Pancreas (tissue), 10 donors: ENCODE data around the gene GALNT7. TPM values are rescaled to one million over a fixed set of nuclear protein-coding genes. Genes with fewer than 3 reads are reported as not detected.

ENCODE experiments used
- ATAC-seq, 4 donors: fragments of 200-7000 bp; cut with Tn5 transposase; one replicate each; pipeline versions ENCODE4 v1.8.0 to v1.9.1; 2020; ENCODE audit warnings: mild to moderate bottlenecking in 4 of 4, moderate library complexity in 4 of 4
- DNase-seq, 6 donors: peaks; one replicate each; pipeline ENCODE4 v3.0.0-alpha.2; 2020
- FAIRE-seq: peaks from 2 replicates; lab custom pipeline; 2012; peaks lifted over from hg19 to GRCh38; lab: Jason Lieb, UNC
- H3K27ac ChIP-seq, 4 donors: fragments of 200-600 bp; sonication (generic); 1 replicate in 3 of 4; 2 replicates in 1 of 4; pipeline versions ENCODE4 v1.5.0 to v1.8.0; 2020
- H3K27me3 ChIP-seq, 4 donors: fragments of 200-600 bp; one replicate each; pipeline ENCODE4 v1.8.0; 2021
- H3K36me3 ChIP-seq, 3 donors: fragments of 200-600 bp; sonication (generic) in 1 of 3; one replicate each; pipeline versions ENCODE4 v1.5.0 to v1.8.0; 2020 to 2021
- H3K4me1 ChIP-seq, 3 donors: fragments of 200-600 bp; one replicate each; pipeline ENCODE4 v1.8.0; 2021
- H3K4me3 ChIP-seq, 4 donors: fragments of 200-600 bp; sonication (generic) in 2 of 4; one replicate each; pipeline versions ENCODE4 v1.5.0 to v1.8.0; 2020 to 2021
- H3K9me3 ChIP-seq, 4 donors: fragments of 200-600 bp; one replicate each; pipeline ENCODE4 v1.8.0; 2021
- WGBS, 2 donors: extraction: QIAGEN DNeasy Blood & Tissue Kit; methylation state at CpG; one replicate each; pipeline ENCODE4 v1.1.7; 2013; 5-methylcytosine and 5-hydroxymethylcytosine counted together
- intact Hi-C, 3 donors: fragments of 100-400 bp; cut with DNase I; formaldehyde crosslinking; loops; one replicate each; pipeline versions ENCODE4 v1.11.1 to v1.14.2; 2022
- polyA plus RNA-seq, 2 donors: library from polyadenylated mRNA; stranded (reverse); fragments of 200-250 nt; gene quantifications; one replicate each; pipeline ENCODE4 v1.2.3, GENCODE V29; 2013
- total RNA-seq, 6 donors: library from RNA; stranded (reverse); fragmentation: NEBNext Ultra II Directional in 4 of 6; extraction: Animal tissue kit (Norgen Biotek cat#: 25700) in 4 of 6; gene quantifications; one replicate each; pipeline versions ENCODE4 v1.2.1 to v1.2.4, GENCODE V29; 2021 to 2023
- TF ChIP-seq, protein P1 (sequence below), 4 donors: fragments of 200-600 bp; sonication (generic) in 3 of 4; IDR thresholded peaks; one replicate each; pipeline versions ENCODE4 v1.5.0 to v1.8.0; 2021; ENCODE audit warnings: antibody characterized with exemption in 4 of 4
- donor health status: healthy with polysubstance abuse.
- donor health status: DM: no; HTN: no; CAD: no; lungs with moderate emphysema.
- donor health status: DM: no; HTN: no; CAD: no.
- donor health status: control.
- donor health status: control.
- donor health status: Bipolar disorder and iron deficiency.
- donor health status: DM: yes; HTN: yes; CAD: no.
- donor health status: DM: no; HTN: no; CAD: no.
- donor health status: DM: no; HTN: no; CAD: no.
- donor health status: DM: yes; HTN: yes; CAD: no.

The GALNT7 gene
- total and polyA plus RNA-seq, 8 donors, result 5.7 to 31.2 (median 23.0) TPM

DNA sequence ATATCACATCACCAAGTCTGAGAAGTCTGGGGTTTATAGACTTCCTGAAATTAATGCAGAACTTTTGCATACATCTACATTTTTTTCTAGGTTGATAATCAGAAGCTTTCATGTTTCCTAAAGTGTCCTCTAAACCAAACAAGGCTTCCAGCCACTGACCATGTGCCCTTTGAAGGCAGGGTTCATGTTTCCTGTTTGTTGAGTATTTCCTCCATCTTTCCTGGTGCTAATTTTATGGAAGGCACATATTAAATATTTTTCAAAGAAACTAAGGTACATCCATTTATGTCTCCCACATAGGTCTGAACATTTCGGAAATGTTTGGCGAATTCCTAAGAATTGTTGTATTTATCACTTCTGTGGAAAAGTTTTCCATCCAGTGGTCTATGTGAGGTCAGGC lies 5.6 kb downstream of the GALNT7 start:
- Histone ChIP-seq H3K27me3 (no peaks in the 10 kb centered on the region), H3K9me3 (no peaks in the 10 kb centered on the region), H3K4me3 (no peak overlapping the region), H3K36me3 (no peaks in the 10 kb centered on the region), H3K27ac (no peak overlapping the region), H3K4me1 (peaks cover 4 to 40% (median 11%) of the 10 kb centered on the region in 3 donors)
- DNase-seq (no peak), ATAC-seq (no peak), FAIRE-seq (no peak)
- 95 to 99% methylated on average over 2 of the region's 2 CpGs for WGBS, 2 donors
- TF ChIP-seq, protein P1, sequence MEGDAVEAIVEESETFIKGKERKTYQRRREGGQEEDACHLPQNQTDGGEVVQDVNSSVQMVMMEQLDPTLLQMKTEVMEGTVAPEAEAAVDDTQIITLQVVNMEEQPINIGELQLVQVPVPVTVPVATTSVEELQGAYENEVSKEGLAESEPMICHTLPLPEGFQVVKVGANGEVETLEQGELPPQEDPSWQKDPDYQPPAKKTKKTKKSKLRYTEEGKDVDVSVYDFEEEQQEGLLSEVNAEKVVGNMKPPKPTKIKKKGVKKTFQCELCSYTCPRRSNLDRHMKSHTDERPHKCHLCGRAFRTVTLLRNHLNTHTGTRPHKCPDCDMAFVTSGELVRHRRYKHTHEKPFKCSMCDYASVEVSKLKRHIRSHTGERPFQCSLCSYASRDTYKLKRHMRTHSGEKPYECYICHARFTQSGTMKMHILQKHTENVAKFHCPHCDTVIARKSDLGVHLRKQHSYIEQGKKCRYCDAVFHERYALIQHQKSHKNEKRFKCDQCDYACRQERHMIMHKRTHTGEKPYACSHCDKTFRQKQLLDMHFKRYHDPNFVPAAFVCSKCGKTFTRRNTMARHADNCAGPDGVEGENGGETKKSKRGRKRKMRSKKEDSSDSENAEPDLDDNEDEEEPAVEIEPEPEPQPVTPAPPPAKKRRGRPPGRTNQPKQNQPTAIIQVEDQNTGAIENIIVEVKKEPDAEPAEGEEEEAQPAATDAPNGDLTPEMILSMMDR (IDR thresholded peaks at IDR 0.05), result no peak
- intact Hi-C loops, result no loop called here

DNA sequence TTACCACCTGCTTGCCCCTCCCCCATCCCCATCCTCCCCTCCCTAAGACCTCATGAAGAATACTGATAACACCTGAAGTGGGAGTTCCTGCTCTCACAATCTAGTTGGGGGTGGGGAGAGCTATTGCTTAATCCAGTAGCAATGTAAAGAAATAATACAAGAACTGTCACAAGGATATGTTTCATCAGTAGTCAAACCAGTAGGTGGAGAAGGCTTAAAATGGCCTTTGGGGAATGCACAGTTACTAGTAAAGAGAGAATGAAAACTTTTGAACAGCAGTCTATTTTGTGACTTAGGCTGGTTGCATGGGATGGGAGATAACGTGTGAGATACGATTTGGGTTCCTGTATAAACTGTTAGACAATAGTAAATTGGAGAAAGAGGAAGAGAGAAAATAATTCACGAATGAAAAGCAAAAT lies 6.0 kb downstream of the GALNT7 start:
- intact Hi-C loops, result no loop called here
- H3K27me3 ChIP-seq, result no peaks in the 10 kb centered on the region
- ATAC-seq (peak in 1 of 4 donors; percentile 8), DNase-seq (no peak), FAIRE-seq (no peak)
- WGBS, 2 donors, result 56% methylated on average over 3 of the region's 3 CpGs
- no peaks in the 10 kb centered on the region for H3K36me3 ChIP-seq
- no peak overlapping the region for H3K27ac ChIP-seq
- no peaks in the 10 kb centered on the region for H3K9me3 ChIP-seq
- peaks cover 7 to 45% (median 16%) of the 10 kb centered on the region in 3 donors for H3K4me1 ChIP-seq
- H3K4me3 ChIP-seq, result no peak overlapping the region
- TF ChIP-seq, protein P1 (IDR thresholded peaks at IDR 0.05), result no peak

DNA sequence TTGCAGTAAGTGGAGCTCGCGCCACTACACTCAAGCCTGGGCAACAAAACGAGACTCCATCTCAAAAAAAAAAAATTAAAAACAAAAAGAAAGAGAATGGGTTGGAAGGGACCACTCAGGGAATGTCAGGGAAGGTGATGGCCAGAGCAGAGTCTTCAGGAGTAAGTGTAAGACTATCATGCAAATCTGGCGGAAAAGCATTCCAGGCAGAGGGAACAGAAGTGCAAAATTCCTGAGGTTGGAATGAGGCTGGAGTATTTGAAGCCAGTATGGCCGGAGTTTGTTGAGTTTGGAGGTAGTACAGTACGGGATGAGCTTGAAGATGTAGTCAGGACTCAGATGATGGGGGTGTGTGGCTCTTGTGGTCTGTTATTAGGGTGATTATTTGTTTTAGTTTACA lies 7.4 kb downstream of the GALNT7 start:
- Histone ChIP-seq H3K27me3 (no peaks in the 10 kb centered on the region), H3K4me3 (no peak overlapping the region), H3K27ac (no peak overlapping the region), H3K36me3 (no peaks in the 10 kb centered on the region), H3K9me3 (no peaks in the 10 kb centered on the region), H3K4me1 (peaks cover 10 to 44% (median 28%) of the 10 kb centered on the region in 3 donors)
- intact Hi-C loops, result no loop called here
- DNase-seq (no peak), FAIRE-seq (no peak), ATAC-seq (no peak)
- 95% methylated on average over 6 of the region's 6 CpGs for WGBS, 2 donors
- TF ChIP-seq, protein P1 (IDR thresholded peaks at IDR 0.05), result no peak

DNA sequence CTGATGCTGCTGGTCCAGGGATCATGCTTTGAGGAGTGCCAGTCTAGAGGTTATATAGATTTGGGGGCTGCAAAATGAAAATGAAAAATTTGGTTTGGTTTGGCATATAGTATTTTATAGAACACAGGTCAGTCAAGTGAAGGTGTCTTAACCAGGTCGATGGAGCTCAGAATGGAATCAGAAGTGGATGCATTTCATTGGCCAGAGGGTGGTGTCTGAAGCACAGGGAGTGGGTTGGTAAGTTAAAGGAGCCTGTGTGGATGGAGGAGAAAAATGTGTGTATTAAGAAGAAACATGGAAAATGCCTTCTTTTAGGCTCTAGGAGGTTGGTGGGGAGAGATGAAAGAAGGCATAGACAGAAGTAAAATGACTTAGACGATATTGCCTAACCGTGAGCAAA lies 8.6 kb downstream of the GALNT7 start:
- no peaks in the 10 kb centered on the region for H3K36me3 ChIP-seq
- TF ChIP-seq, protein P1 (IDR thresholded peaks at IDR 0.05), result no peak
- peaks cover 19 to 42% (median 40%) of the 10 kb centered on the region in 3 donors for H3K4me1 ChIP-seq
- no peak overlapping the region for H3K4me3 ChIP-seq
- no peak overlapping the region for H3K27ac ChIP-seq
- ATAC-seq (peak in 1 of 4 donors; percentile 25), DNase-seq (no peak), FAIRE-seq (no peak)
- H3K9me3 ChIP-seq, result no peaks in the 10 kb centered on the region
- intact Hi-C loops, result no loop called here
- 36 to 40% methylated on average over 3 of the region's 3 CpGs for WGBS, 2 donors
- no peaks in the 10 kb centered on the region for H3K27me3 ChIP-seq

DNA sequence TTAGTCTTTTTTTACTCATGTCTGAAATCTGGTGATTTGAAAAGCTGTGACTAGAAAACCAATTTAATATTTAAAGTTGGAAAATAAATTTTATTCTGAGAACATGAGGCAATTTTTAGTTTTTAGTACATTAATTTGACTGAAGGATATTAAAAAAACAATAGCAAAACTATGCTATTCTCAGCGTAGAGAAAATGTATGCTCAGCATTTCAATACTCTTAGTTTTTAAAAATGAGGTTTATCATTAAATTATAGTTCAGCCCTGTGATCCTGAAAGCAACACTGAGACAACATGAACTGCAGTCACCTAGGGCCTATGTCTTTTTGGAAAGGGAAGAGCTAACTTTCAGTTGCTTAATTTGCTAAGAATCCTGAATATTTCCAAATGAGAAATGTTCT lies 9.5 kb downstream of the GALNT7 start:
- H3K4me3 ChIP-seq, result no peak overlapping the region
- no peaks in the 10 kb centered on the region for H3K9me3 ChIP-seq
- FAIRE-seq (no peak), ATAC-seq (no peak), DNase-seq (no peak)
- H3K27me3 ChIP-seq, result no peaks in the 10 kb centered on the region
- peaks cover 19 to 42% (median 41%) of the 10 kb centered on the region in 3 donors for H3K4me1 ChIP-seq
- whole genome bisulfite sequencing, 2 donors, result 87 to 88% methylated on average over 1 of the region's 1 CpG
- H3K27ac ChIP-seq, result no peak overlapping the region
- intact Hi-C loops, result no loop called here
- TF ChIP-seq, protein P1 (IDR thresholded peaks at IDR 0.05), result no peak
- no peaks in the 10 kb centered on the region for H3K36me3 ChIP-seq
